ENCODE measurements around the gene CHIC2.

CHIC2 gene

DNA sequence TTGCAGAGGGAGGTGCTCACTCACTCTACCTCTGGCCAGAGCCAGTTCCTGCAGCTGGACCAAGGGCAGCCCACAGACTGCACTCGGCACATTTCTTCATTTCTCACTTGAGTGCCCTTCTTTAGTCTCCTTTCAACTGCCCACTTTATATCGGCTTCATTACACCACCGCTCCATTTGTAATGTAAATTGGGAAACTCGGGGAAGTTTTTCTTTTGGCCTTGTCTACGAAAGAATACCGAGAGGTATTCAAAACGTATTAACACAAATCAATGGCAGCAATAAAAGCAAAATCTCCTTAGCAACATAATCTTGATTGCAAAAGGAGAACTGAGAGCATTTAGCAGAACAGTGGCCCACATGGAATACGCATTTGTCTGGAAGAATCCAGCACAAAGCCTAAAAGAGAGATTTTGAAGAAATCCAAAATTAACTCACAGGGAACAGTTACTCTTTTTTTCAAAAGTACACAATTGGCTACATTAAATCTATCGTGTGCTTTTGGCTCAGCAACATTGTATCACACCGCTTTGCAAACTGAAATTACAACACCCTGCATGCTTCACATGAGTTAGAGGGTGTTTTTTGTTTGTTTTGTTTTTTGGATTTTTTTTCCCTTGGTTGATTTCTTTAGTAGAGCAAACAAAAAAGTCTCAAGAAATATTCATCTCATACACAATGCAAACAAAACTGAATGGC lies 62.6 kb downstream of the CHIC2 start:
- TF ChIP-seq CTCF (IDR thresholded peaks at IDR 0.05) (no peak), ZFX (IDR thresholded peaks at IDR 0.05; ENCODE audit: borderline replicate concordance) (no peak)
- no peak overlapping the region for H3K27ac ChIP-seq

GRCh38 chr4:53997898-53998297 lies 66.5 kb downstream of the CHIC2 start:
- TF ChIP-seq CTCF (IDR thresholded peaks at IDR 0.05): no peak
- no peak for TF ChIP-seq ZFX (IDR thresholded peaks at IDR 0.05; ENCODE audit: borderline replicate concordance)
- no peak overlapping the region for H3K27ac ChIP-seq

DNA sequence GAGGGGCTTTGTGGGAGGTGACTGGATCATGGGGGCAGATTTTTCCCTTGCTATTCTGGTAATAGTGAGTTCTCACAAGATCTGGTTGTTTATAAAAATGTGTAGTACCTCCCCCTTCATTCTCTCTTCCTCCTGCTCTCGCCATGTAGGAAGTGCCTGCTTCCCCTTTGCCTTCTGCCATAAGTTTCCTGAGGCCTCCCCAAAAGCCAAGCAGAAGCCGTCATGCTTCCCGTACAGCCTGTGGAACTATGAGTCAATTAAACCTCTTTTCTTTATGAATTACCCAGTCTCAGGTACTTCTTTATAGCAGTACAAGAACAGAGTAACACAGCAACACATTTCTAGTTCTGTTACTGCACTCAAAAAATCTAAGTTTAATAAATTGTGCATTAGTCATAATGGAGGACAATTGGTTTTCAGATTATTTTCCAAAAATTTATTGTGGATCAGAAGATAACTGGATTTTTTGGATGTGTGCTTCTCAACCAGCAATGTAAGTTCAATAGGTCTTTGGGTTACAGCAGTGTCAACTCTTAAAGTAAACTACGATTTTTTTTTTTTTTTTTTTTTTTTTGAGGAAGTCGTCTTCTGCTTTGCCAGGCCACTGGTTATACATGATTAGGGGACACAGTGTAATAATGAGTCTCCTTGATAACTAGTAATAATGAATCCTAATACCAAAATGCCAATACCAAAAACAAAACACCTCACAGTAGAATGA lies 69.9 kb downstream of the CHIC2 start:
- TF ChIP-seq CTCF (IDR thresholded peaks at IDR 0.05): no peak
- no peak for TF ChIP-seq ZFX (IDR thresholded peaks at IDR 0.05; ENCODE audit: borderline replicate concordance)
- no peak overlapping the region for H3K27ac ChIP-seq

DNA sequence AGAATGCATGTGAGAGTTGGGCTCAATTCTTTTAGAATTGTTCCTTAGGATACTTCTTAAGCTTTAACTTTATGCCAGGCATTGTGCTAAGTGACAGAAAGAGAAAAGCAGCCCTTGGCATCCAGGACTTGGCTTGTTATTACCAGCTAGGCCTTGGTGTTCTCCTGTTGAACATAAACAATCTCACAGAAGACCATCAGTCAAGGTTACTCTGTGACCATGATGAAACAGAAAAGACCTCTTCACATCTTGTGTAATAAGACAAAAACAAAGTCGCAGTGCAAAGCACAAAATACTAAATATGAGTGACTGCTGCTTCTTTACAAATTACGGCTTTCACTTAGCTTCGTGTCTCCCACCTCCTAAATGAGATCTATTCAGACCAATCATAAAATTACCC lies 71.6 kb downstream of the CHIC2 start:
- no peak overlapping the region for H3K27ac ChIP-seq
- no peak for TF ChIP-seq CTCF (IDR thresholded peaks at IDR 0.05)
- no peak for TF ChIP-seq ZFX (IDR thresholded peaks at IDR 0.05; ENCODE audit: borderline replicate concordance)

GRCh38 chr4:53991821-53992220 lies 72.6 kb downstream of the CHIC2 start:
- no peak for TF ChIP-seq ZFX (IDR thresholded peaks at IDR 0.05; ENCODE audit: borderline replicate concordance)
- no peak for TF ChIP-seq CTCF (IDR thresholded peaks at IDR 0.05)
- no peak overlapping the region for H3K27ac ChIP-seq

- no peak overlapping the region for H3K27ac ChIP-seq
- TF ChIP-seq ZFX (IDR thresholded peaks at IDR 0.05; ENCODE audit: borderline replicate concordance) (no peak), CTCF (IDR thresholded peaks at IDR 0.05) (no peak)
Measured at GRCh38 chr4:53990641-53991040, 73.8 kb downstream of the CHIC2 start.

DNA sequence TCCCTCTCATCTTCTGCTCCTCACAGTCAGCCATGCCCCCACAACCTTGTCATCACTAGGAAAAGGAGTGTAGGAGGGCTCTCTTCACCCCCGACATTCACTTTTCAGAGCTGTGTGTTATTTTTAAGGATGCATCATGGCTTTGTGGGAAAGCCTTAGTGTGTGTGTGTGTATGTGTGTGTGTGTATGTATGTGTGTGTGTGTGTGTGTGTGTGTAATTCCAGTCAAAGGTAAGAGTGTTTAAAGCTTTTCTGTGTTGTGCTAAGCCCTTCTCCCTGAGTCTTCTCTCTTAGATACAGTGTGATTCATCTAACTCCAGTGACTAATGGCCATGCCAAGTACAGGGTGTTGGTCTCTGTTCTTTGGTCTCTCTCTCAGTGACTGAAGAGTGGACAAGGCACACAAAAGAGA lies 76.6 kb downstream of the CHIC2 start:
- TF ChIP-seq CTCF (IDR thresholded peaks at IDR 0.05) (no peak), ZFX (IDR thresholded peaks at IDR 0.05; ENCODE audit: borderline replicate concordance) (no peak)
- H3K27ac ChIP-seq: no peak overlapping the region

Data from 22Rv1 (cell line).